NCI-H446 treated with DMSO at 0.1 percent for 48 hours (cell line): ENCODE results near the gene CYP4Z1.
"Not testable (repeated sequence)": the region's sequence is repeated elsewhere in the genome, so short reads cannot be mapped to it uniquely, and the experiment has no call there.

Source experiments
- DNase-seq: peaks from one replicate; lab custom pipeline; 2025; lab: John Stamatoyannopoulos, UW

CYP4Z1 gene

DNA sequence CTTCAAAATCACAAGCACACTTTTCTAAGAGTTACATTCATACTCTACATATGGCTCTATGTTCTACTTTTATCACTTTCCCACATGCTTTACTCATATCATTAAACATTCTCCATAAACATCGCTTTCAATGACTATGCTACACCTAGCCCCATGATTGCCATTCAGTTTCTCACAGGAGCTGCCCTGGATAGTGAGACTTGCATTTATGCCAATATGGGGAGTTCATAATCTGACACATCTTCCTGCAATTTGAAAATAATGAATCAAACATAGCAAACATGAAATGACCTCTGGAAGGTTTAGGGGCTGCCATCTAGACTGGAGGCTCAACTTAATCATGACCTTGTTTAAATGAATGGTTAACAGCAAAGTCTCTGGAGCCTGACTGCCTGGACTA is 61.2 kb downstream of the CYP4Z1 start:
- DNase-seq = no peak

DNA sequence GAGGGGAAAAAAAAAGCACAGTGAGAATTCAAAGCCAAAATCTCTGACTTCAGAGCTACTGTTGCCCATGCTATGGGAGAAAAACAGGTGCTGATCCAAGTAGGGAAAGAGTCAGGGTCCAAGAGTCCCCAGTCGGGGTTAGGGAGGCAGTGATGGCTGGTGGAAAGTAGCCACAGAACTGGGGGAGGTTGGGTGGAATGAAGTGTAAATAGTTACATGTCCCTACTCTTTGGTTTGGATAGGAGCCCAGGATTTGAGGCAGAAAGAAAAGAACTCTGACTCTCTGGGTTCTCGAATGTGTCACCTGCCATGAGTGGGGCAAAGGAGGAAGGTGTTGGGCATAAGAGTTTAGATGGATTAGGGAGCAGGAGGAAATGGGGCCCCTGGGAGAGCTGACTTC is 61.8 kb downstream of the CYP4Z1 start:
- DNase-seq = not testable (repeated sequence)

DNA sequence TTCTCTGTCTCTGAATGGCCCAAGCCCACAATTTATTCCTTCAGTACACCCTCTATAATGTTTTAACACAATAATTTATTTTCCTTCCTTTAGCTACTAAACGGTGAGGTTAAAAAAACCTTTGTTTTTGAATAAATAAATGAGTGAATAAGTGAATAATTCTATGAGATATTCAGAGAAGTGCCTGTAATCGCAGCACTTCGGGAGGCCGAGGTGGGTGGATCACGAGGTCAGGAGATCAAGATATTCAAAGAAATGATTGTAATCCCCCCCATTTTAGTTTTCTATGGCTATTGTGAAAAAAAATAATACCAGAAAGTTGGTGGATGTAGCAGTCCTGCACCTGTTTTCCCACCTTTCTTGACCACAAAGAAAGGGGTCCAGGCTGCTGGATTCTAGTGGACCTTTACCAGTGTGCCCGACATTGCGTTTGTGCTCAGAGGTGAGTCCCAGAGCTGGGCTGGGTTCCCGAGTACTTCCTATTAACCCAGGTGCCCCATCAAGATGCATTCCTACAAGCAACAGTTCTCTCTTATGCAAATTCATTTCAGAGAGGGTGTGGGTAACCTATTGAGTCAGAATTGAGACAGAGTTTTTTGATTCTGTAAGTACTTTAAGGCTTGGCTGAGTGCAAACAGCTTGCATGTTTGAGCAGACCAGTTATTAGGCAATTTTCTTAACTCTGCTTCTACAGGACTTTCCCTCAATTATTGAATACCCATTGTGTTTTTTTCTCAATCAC is 62.6 kb downstream of the CYP4Z1 start:
- DNase-seq = not testable (repeated sequence)

DNA sequence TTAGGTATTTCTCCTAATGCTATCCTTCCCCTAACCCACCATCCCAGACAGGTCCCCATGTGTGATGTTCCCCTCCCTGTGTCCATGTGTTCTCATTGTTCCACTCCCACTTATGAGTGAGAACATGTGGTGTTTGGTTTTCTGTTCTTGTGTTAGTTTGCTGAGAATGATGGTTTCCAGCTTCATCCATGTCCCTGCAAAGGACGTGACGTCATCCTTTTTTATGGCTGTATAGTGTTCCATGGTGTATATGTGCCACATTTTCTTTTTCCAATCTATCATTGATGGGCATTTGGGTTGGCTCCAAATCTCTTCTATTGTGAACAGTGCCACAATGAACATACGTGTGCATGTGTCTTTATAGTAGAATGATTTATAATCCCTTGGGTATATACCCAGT is 65.6 kb downstream of the CYP4Z1 start:
- not testable (repeated sequence) for DNase-seq

DNA sequence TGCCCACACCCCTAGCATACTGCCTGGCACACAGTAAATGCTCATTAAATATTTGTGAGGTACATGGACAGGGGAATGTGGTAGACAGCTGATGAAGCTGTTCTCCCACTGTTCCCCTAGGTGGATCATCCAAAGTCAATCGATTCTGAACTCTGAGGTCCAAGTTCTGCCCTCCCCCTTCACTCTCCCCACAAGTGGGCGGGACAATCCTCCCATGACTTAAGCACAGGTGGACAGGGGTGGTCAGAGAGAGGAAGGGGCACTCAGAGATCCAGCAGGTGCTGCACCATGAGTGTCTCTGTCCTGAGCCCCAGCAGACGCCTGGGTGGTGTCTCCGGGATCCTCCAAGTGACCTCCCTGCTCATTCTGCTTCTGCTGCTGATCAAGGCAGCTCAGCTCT is 70.2 kb downstream of the CYP4Z1 start, which contains the start of gene CYP4A22:
Gene CYP4A22 (plus strand): TSS at position 244 of the 400 bp plus-strand sequence. CDS start 45 bp downstream, at position 289.
- no peak for DNase-seq

DNA sequence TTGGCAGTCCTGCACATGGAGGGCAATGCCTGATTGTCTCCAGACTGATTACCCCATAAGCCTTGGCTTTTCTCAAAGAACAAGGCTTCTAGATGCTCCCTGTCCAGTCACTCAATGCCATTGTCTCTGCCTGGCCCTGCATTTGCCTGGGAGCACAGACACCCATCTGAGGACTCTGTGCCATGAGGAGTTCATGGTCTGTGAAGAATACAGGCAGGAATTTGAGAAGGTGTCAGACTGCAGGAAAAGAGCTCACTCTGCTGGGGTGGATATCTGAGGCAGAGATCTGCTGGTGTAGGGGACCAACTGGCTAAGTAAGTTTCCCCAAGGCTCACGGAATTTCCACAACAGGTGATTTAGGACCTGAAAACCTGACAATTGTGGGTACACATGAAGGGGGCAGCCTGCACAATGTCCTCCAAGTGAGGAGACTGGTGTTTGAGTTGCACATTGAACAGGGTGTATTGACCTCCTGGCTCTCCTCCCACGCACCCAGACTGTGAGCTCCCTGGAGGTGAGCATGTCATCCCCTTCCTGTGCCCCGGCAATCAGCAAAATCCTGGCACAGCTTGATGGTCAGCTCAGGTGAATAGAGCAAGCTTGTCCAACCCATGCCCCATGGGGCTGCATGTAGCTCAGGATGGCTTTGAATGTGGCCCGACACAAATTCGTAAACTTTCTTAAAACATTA is 71.0 kb downstream of the CYP4Z1 start:
- no peak for DNase-seq

DNA sequence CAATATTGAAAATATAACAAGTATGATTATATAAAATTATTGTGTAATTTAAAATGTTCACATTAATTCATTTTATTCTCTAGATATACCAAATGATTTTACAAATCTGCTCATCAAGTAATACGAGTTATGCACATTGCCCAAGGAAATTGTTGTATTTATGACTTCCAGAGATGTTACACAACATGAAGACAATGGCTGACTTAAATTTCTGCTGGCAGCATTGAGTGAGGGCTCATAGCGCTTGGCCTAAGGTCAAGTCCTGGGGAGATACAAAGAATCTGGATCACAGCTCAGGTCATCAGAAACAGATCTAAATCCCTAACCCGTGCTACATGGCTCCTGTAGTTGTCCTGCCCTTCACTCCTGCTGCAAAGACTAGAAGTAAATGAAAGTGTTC is 73.3 kb downstream of the CYP4Z1 start:
- DNase-seq = not testable (repeated sequence)

DNA sequence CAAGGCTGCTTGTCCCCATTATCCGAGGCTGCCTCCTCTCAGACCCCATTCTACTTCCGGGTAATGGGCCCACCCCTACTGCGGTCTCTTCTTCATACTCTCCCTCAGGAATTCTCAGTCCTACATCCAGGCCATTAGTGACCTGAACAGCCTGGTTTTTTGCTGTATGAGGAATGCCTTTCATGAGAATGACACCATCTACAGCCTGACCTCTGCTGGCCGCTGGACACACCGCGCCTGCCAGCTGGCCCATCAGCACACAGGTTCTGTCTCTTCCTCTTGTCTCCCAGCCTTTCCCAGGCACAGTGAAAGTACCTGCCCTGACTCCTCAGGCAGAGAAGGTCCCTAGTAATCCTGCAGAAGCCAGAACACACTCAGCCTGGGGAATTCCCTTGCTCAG is 76.6 kb downstream of the CYP4Z1 start:
- DNase-seq = not testable (repeated sequence)

DNA sequence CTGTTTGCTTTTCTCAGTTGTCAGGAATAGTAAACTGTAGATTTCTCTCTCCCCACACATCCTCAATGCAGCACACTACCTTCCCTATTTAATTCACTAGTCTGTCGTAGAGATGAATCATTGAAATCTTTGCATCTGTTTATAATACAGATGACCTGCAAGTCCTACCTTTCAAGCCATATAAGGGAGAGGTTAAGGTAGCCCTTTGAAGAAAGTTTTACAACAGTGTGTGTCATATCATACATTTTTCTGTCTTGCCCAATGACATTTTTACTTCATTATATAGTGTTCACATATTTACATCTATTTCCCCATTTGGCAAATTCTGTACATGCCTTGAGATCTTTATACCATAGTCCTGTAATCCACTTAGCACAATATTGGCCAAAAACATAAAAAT is 79.5 kb downstream of the CYP4Z1 start:
- DNase-seq = not testable (repeated sequence)

DNA sequence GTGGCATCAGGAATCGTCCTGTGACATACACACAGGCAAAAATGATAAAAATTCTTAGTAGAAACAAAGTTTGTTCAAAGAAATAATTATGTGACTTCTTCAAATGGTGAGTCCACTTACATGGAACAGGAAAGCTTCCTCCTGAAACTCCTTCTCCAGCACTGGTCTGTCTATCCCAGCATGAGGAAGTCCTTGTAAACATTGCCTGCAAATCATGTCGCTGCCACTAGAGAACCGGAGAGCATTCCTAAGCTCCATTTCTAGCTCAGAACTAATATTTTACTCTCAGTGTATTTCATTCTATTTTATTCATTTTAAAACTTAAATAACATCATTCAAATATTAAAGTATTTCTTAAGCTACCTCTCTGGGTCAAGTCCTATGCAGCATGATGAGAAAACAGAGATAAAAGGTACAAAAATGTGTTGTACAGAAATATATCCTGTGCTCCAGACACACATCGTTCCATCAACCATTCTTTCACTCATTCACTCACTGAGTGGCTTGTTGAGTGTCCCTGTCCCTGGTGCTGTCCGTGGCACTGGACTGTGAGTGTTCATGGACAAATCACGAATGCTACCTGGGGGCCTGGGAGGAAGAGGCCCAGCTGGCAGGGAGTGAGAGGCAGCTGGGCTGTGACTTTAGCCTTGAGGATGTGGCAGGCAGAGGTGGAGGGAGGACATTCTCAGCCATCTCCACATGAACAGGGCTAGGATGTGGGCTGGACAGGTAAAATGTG is 80.2 kb downstream of the CYP4Z1 start:
- no peak for DNase-seq

DNA sequence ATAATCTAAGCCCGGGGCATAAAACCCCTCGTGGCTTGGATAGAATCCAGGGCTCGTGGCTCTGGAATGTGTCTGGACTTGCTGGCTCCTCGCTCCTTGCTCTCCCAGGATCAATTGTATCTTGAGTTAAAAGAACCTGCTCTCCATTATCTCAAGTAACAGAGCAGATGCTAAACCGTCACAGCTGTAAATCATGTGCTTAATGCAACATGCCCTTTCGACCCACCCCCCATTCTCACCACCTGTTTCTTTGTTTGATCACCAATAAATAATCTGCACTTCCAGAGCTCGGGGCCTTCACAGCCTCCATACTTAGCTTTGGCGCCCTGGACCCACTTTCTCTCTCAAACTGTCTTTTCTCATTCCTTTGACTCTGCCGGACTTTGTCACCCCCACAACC is 82.1 kb downstream of the CYP4Z1 start:
- DNase-seq = not testable (repeated sequence)

DNA sequence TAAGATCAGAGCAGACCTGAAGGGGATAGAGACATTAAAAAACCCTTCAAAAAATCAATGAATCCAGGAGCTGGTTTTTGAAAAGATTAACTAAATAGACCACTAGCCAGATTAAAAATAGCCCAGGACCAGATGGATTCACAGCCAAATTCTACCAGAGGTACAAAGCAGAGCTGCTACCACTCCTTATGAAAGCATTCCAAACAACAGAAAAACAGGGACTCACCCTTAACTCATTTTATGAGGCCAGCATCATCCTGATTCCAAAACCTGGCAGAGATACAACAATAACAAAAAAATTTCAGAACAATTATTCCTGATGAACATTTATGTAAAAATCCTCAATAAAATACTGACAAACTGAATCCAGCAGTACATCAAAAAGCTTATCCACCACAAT is 89.4 kb downstream of the CYP4Z1 start:
- DNase-seq = not testable (repeated sequence)

DNA sequence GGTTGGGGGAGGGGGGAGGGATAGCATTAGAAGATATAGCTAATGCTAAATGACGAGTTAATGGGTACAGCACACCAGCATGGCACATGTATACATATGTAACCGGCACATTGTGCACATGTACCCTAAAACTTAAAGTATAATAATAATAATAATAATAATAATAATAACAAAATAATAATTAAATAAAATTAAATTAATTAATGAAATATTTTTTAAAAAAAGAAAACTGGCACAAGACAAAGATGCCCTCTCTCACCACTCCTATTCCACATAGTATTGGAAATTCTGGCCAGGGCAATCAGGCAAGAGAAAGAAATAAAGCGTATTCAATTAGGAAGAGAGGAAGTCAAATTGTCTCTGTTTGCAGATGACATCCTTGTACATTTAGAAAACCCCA is 90.9 kb downstream of the CYP4Z1 start:
- not testable (repeated sequence) for DNase-seq

DNA sequence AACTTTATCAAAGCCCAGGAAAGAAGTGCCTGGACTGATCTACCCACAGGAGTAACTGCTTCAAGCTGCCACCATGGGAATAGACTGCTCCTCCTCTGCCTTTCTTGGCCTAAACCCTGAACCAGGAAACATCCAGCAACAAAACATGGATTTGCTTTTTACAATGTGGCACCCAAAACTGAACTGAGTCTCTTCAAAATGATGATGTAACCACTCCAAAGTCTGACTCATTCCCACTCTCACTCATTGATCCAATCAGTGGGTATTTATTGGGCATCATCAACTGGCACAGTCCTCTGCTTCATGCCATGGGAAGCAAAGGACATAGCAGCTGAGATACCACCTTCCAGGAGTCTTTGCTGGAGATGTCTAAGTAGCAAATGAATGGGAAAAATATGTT is 93.7 kb downstream of the CYP4Z1 start:
- DNase-seq = no peak

DNA sequence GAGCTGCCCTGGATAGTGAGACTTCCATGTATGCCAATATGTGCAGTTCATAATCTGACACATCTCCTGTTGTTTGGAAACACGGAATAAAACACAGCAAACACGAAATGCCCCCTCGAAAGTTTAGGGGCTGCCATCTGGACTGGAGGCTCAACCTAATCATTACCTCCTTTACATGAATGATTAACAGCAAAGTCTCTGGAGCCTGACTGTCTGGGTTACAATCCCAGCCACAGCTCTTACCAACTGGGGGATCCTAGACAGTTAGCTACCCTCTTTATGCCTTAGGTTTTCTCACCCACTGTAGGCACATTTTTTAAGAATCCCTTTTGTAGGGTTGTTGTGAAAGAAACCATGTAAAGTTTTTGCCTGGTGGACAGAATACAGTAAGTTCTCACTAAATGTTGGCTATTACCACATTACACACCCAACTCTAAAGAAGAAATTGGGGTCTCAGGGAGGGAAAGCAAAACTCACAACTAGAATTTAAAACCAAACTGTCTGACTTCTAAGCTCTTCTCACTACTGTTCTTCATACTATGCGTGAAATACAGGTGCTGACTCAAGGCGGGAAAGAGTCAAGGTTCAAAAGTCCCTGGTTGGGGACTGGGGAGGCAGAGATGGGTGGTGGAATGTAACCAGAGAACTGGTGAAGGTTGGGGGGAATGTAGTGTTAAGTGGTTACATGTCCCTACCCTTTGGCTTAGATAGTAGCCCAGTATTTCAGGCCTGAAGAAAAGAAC is 94.4 kb downstream of the CYP4Z1 start:
- no peak for DNase-seq

DNA sequence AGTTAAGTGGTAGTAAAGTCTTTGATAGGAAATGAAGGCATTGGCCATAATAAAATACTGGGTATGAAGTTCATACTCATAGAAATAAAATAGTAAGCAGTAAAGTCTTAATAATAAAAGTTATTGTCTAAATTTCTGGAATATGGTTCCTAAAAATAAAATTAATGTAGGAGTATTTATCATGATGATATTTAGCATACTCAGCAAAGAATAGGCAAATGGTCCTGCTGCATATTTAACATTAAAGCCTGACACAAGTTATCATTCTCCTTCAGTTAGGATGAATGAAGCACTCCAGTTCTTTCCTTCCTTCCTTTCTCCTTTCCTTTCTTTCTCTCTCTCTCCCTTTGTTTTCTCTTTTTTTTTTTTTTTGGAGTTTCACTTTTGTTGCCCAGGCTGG is 97.5 kb downstream of the CYP4Z1 start:
- no peak for DNase-seq
